Measurements from ENCODE around the gene ZSCAN31. TPM values are rescaled to one million over a fixed set of nuclear protein-coding genes. Genes with fewer than 3 reads are reported as not detected.
"Not testable (repeated sequence)": the region's sequence is repeated elsewhere in the genome, so short reads cannot be mapped to it uniquely, and the experiment has no call there.

ZSCAN31 gene
- total RNA-seq, 2 donors from 2014 or later = 1.5 to 2.1 TPM

DNA sequence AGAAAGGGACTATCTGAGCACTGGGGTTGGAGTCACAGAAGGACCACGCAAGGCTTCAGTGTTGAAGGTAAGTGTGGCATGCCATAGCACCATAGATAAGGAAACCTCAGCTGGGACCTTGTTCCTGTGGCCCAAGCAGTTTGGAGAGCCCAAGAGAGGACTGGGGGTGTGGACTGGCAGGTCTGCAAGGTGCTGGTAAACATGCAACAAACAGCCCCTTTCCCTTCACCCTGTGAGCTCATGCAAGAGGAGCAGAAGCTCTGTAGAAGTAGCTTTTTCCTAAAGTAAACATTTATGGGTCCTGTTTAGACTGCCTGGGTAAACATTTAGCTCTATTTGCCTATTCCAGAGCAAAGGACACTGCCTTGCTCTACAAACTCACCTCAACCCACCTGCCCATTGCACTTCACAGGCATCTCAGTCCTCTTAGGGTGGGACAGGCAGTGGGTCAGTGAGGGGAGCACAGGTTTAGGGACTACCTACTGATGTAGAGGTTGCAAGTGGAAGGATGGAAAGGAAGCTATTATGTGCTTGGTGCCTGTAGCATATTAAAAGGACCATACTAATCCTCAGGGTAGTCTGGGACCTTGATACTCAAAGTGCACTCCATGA is 12.0 kb downstream of the ZSCAN31 start:
- ATAC-seq (replicated peaks in 1 of 2) = no peak
- no peak overlapping the region for H3K27ac Mint-ChIP-seq
- no peak for DNase-seq
- no peaks in the 10 kb centered on the region for H3K4me1 Mint-ChIP-seq (ENCODE audit: low read depth)
- peaks cover 19 to 30% of the 10 kb centered on the region in 2 donors for H3K36me3 Mint-ChIP-seq (ENCODE audit: insufficient read depth in 2 of 2)
- no peak overlapping the region for H3K4me3 Mint-ChIP-seq
- H3K27me3 Mint-ChIP-seq (ENCODE audit: low read depth) = peaks cover 17% of the 10 kb centered on the region
- peaks cover 18 to 22% of the 10 kb centered on the region in 2 donors for H3K9me3 Mint-ChIP-seq

DNA sequence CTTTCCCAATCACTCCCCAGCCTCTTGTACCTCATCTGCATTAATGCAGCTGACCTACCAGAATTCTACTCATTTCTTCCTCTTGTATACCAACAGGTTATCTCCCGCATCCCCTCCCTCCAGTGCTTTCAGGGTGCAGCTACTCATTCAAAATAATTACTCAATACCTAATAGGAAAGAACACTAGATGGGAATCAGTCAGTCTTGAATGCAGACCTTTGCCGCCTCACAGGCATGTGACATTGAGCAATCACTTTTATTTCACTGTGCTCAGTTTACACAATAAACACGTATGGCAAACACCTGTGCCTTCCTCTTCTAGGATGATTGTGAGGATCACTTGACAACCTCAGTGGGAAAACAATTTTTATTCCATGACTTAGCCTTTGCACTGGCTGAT is 13.3 kb downstream of the ZSCAN31 start:
- Mint-ChIP-seq H3K9me3 (peaks cover 17% of the 10 kb centered on the region in 2 donors), H3K36me3 (ENCODE audit: insufficient read depth in 2 of 2) (peaks cover 16 to 23% of the 10 kb centered on the region in 2 donors), H3K4me1 (ENCODE audit: low read depth) (no peaks in the 10 kb centered on the region), H3K4me3 (no peak overlapping the region), H3K27ac (no peak overlapping the region), H3K27me3 (ENCODE audit: low read depth) (peaks cover 17% of the 10 kb centered on the region)
- DNase-seq = no peak
- no peak for ATAC-seq (replicated peaks in 1 of 2)

DNA sequence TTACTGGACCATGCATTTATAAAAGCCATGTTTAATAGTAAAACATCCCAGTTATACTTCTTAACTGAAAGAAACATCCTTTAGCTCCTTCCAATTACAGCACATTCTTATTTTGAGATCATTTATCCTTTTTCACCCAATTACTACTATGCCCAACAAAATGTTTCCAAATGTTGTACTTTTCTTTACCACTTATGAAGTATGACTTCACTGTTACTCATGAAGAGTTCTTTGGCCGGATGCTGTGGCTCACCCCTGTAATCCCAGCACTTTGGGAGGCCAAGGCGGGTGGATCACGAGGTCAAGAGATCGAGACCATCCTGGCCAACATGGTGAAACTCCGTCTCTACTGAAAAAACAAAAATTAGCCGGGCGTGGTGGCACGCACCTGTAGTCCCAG is 18.1 kb downstream of the ZSCAN31 start:
- not testable (repeated sequence) for ATAC-seq (replicated peaks in 1 of 2); H3K36me3 Mint-ChIP-seq (ENCODE audit: insufficient read depth in 2 of 2); H3K9me3 Mint-ChIP-seq; DNase-seq; H3K4me1 Mint-ChIP-seq (ENCODE audit: low read depth); H3K4me3 Mint-ChIP-seq; H3K27ac Mint-ChIP-seq
- H3K27me3 Mint-ChIP-seq (ENCODE audit: low read depth) = peaks cover 15% of the 10 kb centered on the region

DNA sequence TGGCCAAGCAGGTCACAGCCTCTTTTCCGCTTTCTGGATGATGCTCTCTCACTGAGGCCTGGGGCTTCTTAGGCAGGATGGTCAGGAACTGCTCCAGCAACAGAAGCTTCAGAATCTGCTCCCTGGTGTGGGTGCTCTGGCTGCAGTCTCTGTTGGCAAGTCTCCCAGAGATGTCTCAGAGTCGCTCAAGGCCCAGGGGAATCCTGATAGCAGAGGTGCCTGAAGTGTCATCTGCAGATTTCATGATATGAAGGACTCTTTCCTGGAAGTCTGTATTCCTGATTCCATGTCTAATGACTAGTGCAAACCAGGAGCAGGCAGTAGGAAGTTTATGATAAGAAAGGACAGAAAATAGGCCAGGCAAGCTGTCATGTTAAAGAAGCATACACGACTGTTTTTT is 20.3 kb downstream of the ZSCAN31 start:
- H3K27ac Mint-ChIP-seq = no peak overlapping the region
- H3K36me3 Mint-ChIP-seq (ENCODE audit: insufficient read depth in 2 of 2) = no peaks in the 10 kb centered on the region
- no peak overlapping the region for H3K4me3 Mint-ChIP-seq
- DNase-seq = no peak
- peaks cover 11% of the 10 kb centered on the region for H3K27me3 Mint-ChIP-seq (ENCODE audit: low read depth)
- H3K9me3 Mint-ChIP-seq = no peaks in the 10 kb centered on the region
- no peak for ATAC-seq (replicated peaks in 1 of 2)
- no peaks in the 10 kb centered on the region for H3K4me1 Mint-ChIP-seq (ENCODE audit: low read depth)

DNA sequence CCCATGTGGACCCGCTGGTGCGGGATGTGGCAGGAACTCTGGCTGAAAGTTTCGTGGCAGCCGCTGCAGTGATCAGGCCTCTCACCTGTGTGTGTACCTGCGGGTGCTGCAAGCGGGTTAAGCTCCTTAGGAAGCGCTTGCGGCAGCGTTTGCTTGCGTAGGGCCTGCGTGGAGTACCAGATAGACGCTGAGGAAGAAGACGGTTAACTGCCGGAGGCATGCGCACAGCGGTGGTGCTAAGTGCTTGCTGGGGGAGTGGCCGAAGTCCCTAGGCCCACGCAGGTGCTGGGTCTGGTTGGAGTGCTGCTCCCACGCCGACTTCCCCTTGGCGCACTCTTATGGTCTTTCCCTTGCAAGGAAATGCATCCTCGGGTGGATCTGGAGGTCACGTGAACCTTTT is 23.0 kb downstream of the ZSCAN31 start:
- Mint-ChIP-seq H3K9me3 (peaks cover 0 to 4% of the 10 kb centered on the region in 2 donors), H3K36me3 (ENCODE audit: insufficient read depth in 2 of 2) (peaks cover 0 to 2% of the 10 kb centered on the region in 2 donors), H3K4me3 (no peak overlapping the region), H3K27me3 (ENCODE audit: low read depth) (peaks cover 21% of the 10 kb centered on the region), H3K4me1 (ENCODE audit: low read depth) (no peaks in the 10 kb centered on the region), H3K27ac (no peak overlapping the region)
- no peak for DNase-seq
- no peak for ATAC-seq (replicated peaks in 1 of 2)

DNA sequence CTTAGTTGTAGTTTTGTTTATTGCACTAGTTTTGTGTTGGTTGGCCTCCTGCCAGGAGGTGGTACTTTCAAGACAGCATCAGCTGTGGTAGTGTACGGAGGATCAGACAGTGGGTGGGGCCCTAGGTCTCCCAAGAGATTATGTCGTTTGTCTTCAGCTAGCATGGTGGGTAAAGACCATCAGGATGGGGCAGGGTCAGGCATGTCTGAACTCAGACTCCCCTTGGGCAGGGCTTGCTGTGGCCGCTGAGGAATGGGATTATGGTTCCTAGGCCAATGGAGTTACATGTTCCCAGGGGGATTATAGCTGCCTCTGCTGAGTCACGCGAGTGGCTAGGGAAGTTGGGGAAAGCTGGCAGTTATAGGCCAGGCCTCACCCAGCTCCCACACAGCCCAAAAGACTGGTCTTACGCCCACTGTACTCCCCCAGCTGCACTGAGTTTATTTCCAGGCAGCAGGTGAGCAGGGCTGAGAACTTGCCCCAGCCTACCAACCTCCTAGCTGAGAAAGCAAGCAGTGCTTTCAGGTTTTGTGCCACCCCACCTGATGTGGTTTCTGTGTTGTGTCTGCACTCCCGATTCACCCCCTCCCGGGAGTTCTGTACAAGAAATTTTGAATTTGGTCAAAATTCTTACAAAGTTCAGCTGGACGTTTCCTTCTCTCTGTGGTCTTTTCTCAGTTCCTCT is 24.7 kb downstream of the ZSCAN31 start:
- no peak overlapping the region for H3K27ac Mint-ChIP-seq
- H3K4me3 Mint-ChIP-seq = no peak overlapping the region
- peaks cover 14% of the 10 kb centered on the region for H3K27me3 Mint-ChIP-seq (ENCODE audit: low read depth)
- no peaks in the 10 kb centered on the region for H3K4me1 Mint-ChIP-seq (ENCODE audit: low read depth)
- DNase-seq (no peak), ATAC-seq (replicated peaks in 1 of 2) (no peak)
- peaks cover 2 to 3% of the 10 kb centered on the region in 2 donors for H3K36me3 Mint-ChIP-seq (ENCODE audit: insufficient read depth in 2 of 2)
- peaks cover 0 to 6% of the 10 kb centered on the region in 2 donors for H3K9me3 Mint-ChIP-seq

DNA sequence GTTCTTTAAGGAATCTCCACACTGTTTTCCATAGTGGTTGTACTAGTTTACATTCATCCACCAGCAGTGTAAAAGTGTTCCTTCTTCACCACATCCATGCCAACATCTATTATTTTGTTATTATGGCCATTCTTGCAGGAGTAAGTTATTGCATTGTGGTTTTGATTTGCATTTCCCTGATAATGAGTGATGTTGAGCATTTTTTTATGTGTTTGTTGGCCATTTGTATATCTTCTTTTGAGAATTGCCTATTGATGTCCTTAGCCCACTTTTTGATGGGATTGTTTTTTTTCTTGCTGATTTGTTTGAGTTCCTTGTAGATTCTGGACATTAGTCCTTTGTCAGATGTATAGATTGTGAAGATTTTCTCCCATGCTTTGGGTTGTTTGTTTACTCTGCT is 29.6 kb downstream of the ZSCAN31 start:
- Mint-ChIP-seq H3K4me1 (ENCODE audit: low read depth) (peaks cover 18% of the 10 kb centered on the region), H3K27me3 (ENCODE audit: low read depth) (peaks cover 14% of the 10 kb centered on the region)
- not testable (repeated sequence) for ATAC-seq (replicated peaks in 1 of 2); H3K4me3 Mint-ChIP-seq; H3K27ac Mint-ChIP-seq; H3K36me3 Mint-ChIP-seq (ENCODE audit: insufficient read depth in 2 of 2); DNase-seq; H3K9me3 Mint-ChIP-seq

DNA sequence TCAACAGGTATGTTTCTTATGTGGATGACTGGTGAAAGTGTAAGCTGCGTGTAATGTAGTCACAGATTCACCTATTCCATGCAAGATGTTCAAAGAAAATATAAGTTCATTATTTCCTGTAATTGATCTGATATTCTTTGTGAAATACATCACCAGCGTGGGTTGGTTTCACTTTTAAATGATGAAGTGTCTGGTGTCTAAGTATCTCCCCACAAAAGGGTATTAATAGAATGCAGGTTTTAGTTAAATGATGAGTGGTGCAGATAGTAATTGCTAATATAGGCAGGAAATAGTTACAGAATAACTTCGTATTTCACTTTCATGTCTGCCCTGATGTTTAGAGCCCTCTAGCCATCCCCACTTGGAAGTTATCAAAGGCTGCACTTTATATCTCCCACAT is 32.4 kb downstream of the ZSCAN31 start:
- Mint-ChIP-seq H3K9me3 (peaks cover 0 to 5% of the 10 kb centered on the region in 2 donors), H3K4me3 (peak overlapping the region in 1 of 2 donors; percentile 67), H3K27ac (peak overlapping the region; percentile 41), H3K36me3 (ENCODE audit: insufficient read depth in 2 of 2) (peaks cover 3% of the 10 kb centered on the region in 2 donors), H3K4me1 (ENCODE audit: low read depth) (peaks cover 18% of the 10 kb centered on the region), H3K27me3 (ENCODE audit: low read depth) (no peaks in the 10 kb centered on the region)
- DNase-seq = no peak
- peak in 1 of 2 donors; percentile 31 for ATAC-seq (replicated peaks in 1 of 2)

DNA sequence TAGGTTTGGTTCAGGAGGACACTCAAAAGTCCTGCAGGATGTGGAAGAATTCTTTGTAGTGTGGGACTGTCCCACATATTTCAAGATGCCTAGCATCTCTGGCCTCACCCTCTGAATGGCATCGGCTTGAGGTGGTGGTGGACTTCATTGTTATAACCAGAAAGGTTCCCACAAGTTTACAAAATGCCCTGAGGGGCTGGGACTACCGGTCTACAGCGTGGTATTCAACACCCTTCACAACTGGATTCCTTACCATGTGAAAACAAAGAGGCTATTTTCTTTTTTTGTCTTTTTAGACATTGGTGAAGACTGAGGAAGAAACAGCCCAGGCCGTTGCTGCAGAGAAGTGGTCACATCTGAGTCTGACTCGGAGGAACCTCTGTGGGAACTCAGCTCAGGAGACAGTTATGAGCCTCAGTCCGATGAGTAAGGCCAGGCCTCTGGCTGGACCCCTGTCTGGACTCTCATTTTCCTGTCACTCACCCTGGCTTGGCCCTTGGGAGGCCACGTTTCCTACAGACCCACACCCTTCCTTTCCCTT is 39.4 kb downstream of the ZSCAN31 start:
- Mint-ChIP-seq H3K27ac (no peak overlapping the region), H3K4me3 (no peak overlapping the region), H3K27me3 (ENCODE audit: low read depth) (peaks cover 6% of the 10 kb centered on the region), H3K9me3 (no peaks in the 10 kb centered on the region), H3K36me3 (ENCODE audit: insufficient read depth in 2 of 2) (peaks cover 2 to 3% of the 10 kb centered on the region in 2 donors), H3K4me1 (ENCODE audit: low read depth) (no peaks in the 10 kb centered on the region)
- DNase-seq (no peak), ATAC-seq (replicated peaks in 1 of 2) (no peak)

DNA sequence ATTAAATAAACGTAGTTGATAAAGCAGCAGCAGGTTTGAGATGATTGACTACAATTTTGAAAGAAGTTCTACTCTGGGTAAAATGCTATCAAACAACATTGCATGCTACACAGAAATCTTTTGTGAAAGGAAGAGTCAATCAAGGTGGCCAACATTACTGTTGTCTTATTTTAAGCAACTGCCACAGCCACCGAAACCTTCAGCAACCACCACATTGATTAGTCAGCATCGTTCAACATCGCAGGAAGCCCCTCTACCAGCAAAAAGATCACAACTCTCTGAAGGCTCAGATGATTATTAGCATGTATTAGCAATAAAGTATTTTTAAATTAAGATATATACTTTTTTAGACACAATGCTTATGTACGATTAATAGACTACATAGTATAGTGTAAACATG is 40.6 kb downstream of the ZSCAN31 start:
- Mint-ChIP-seq H3K4me3 (no peak overlapping the region), H3K9me3 (no peaks in the 10 kb centered on the region), H3K36me3 (ENCODE audit: insufficient read depth in 2 of 2) (peaks cover 2 to 3% of the 10 kb centered on the region in 2 donors), H3K4me1 (ENCODE audit: low read depth) (no peaks in the 10 kb centered on the region), H3K27me3 (ENCODE audit: low read depth) (peaks cover 6% of the 10 kb centered on the region), H3K27ac (no peak overlapping the region)
- DNase-seq = no peak
- no peak for ATAC-seq (replicated peaks in 1 of 2)

DNA sequence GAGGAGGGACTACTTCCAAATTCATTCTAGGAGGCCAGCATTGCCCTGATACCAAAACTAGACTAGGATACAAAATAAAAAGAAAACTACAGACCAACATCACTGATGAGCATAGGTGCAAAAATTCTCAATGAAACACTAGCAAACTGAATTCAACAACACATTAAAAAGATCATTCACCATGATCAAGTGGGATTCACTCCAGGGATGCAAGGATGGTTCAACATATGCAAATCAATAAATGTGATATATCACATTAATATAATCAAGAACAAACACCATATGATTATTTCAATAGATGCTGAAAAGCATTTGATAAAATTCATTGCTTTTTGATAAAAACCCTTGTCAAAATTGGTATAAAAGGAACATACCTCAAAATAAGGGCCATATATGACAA is 44.4 kb downstream of the ZSCAN31 start:
- Mint-ChIP-seq H3K4me1 (ENCODE audit: low read depth) (no peaks in the 10 kb centered on the region), H3K9me3 (no peaks in the 10 kb centered on the region), H3K27me3 (ENCODE audit: low read depth) (no peaks in the 10 kb centered on the region), H3K4me3 (no peak overlapping the region), H3K27ac (no peak overlapping the region), H3K36me3 (ENCODE audit: insufficient read depth in 2 of 2) (peaks cover 1 to 7% of the 10 kb centered on the region in 2 donors)
- DNase-seq (no peak), ATAC-seq (replicated peaks in 1 of 2) (no peak)

DNA sequence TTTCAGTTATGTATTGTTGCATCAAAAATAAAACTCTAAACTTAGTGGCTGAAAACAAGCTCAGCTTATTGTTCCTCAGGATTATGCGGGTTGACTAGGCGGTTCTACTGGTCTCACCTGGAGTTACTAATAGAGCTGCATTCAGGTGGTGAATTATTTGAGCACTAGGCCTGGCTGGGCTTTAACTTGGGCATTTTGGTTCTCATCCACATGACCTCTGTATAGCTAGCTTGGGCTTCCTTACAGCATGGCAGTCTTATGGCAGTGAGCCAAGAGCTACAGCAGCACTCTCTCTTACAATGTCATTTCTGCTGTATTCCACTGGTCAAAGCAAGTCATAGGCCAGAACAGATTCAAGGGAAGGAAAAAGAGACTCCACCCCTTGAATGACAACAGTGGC is 53.0 kb downstream of the ZSCAN31 start:
- Mint-ChIP-seq H3K4me1 (ENCODE audit: low read depth) (peaks cover 11% of the 10 kb centered on the region), H3K36me3 (ENCODE audit: insufficient read depth in 2 of 2) (peaks cover 7 to 11% of the 10 kb centered on the region in 2 donors), H3K27me3 (ENCODE audit: low read depth) (peaks cover 12% of the 10 kb centered on the region), H3K27ac (no peak overlapping the region), H3K4me3 (peak overlapping the region in 1 of 2 donors; percentile 87), H3K9me3 (peaks cover 1 to 3% of the 10 kb centered on the region in 2 donors)
- ATAC-seq (replicated peaks in 1 of 2) = no peak
- no peak for DNase-seq

DNA sequence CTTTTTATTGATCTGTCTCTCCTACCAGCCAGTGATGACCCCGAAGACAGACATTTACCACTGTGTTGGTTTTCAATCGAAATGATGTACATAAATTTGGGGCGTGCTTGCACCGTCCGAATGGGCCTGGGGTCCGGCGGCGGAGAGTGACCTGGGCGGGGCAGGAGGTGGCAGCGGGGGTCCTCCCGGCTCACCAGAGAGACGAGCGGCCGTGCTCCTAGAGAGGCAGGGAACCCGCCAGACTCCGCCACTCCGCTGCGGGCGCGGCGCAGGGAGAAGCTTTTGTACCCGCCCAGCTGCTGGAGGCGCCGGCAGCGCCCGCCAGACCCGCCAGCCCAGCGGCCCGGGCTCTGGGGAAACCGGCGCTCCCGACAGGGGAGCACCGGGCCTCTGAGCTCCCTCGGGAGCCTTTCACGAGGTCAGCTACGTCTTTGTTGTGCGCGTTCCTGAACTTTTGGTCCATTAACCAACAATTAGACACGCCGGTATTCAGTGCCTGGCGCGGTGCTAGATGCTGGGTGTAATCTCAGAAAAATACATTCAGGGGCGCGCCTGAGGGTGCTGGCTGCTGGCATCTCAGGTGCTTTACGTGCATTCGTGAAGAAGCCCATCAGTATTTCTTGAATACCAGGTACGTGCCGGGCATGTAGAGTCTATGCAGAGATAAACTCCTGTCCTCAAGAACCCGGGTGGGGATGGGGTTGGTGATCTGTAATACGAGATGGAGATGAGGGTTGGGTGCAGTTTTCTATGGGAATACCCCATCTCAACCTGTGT is 54.5 kb downstream of the ZSCAN31 start, which contains the start of gene PGBD1:
Gene PGBD1 (plus strand): TSS at position 285 of the 777 bp plus-strand sequence. CDS start 2,242 bp downstream, outside the sequence.
- Mint-ChIP-seq H3K4me3 (peak within 1 kb of the TSS; percentile 83 to 87), H3K9me3 (peaks cover 1 to 3% of the 10 kb centered on the region in 2 donors), H3K27me3 (ENCODE audit: low read depth) (peaks cover 12% of the 10 kb centered on the region), H3K27ac (no peak within 1 kb of the TSS), H3K36me3 (ENCODE audit: insufficient read depth in 2 of 2) (peaks cover 7 to 11% of the 10 kb centered on the region in 2 donors), H3K4me1 (ENCODE audit: low read depth) (peaks cover 11% of the 10 kb centered on the region)
- ATAC-seq (replicated peaks in 1 of 2) (peak; percentile 95 to 98), DNase-seq (peak; percentile 76 to 79)

Data from activated T-cell treated with anti-CD3 and anti-CD28 coated beads, Interleukin-2, amount 50 U/mL, for 72 hours (primary cell).